SK-N-SH treated with all-trans-retinoic acid at 6 μM for 48 hours (cell line): ENCODE results near the gene HMGN4.

ENCODE experiments used
- ATAC-seq: fragments of 200-7000 bp; cut with Tn5 transposase; 3 replicates; pipeline ENCODE4 v1.9.1; 2020; ENCODE audit warnings: mild to moderate bottlenecking, moderate library complexity
- ARNTL ChIP-seq: fragments of 450-650 bp; formaldehyde crosslinking; IDR thresholded peaks from 2 replicates; pipeline ENCODE4 v1.5.0; 2020; ENCODE audit warnings: low read depth, mild to moderate bottlenecking, moderate library complexity, borderline replicate concordance
- BACH2 ChIP-seq: fragments of 250-450 bp; sonication (Bioruptor Pico); IDR thresholded peaks from 2 replicates; pipeline ENCODE4 v1.9.0; 2021; ENCODE audit warnings: mild to moderate bottlenecking, borderline replicate concordance
- CSDC2 ChIP-seq: fragments of 250-450 bp; sonication (Bioruptor Pico); IDR thresholded peaks from 2 replicates; pipeline ENCODE4 v1.5.0; 2020; ENCODE audit warnings: mild to moderate bottlenecking, moderate library complexity
- ESRRG ChIP-seq: fragments of 250-450 bp; sonication (Bioruptor Pico); IDR thresholded peaks from 2 replicates; pipeline ENCODE4 v1.6.1; 2021; ENCODE audit warnings: mild to moderate bottlenecking
- GLIS3 ChIP-seq: fragments of 250-450 bp; sonication (Bioruptor Pico); IDR thresholded peaks from 2 replicates; pipeline ENCODE4 v1.5.0; 2020; ENCODE audit warnings: mild to moderate bottlenecking, moderate library complexity
- OSR1 ChIP-seq: fragments of 250-450 bp; sonication (Bioruptor Pico); IDR thresholded peaks from 2 replicates; pipeline ENCODE4 v1.8.0; 2022; ENCODE audit warnings: moderate library complexity, mild to moderate bottlenecking, inconsistent platforms
- PPARA ChIP-seq: fragments of 250-450 bp; sonication (Bioruptor Pico); IDR thresholded peaks from 2 replicates; pipeline ENCODE4 v1.5.0; 2020; ENCODE audit warnings: mild to moderate bottlenecking, borderline replicate concordance
- RARB ChIP-seq: fragments of 250-450 bp; sonication (Bioruptor Pico); IDR thresholded peaks from 2 replicates; pipeline ENCODE4 v1.8.0; 2021; ENCODE audit warnings: mild to moderate bottlenecking, moderate library complexity
- TCF4 ChIP-seq: fragments of 250-450 bp; sonication (Bioruptor Pico); IDR thresholded peaks from 2 replicates; pipeline ENCODE4 v1.8.0; 2021; ENCODE audit warnings: mild to moderate bottlenecking, moderate library complexity, borderline replicate concordance
- TOX ChIP-seq: fragments of 250-450 bp; sonication (Bioruptor Pico); IDR thresholded peaks from 2 replicates; pipeline ENCODE4 v1.8.0; 2021; ENCODE audit warnings: mild to moderate bottlenecking, moderate library complexity, borderline replicate concordance
- ZC3H10 ChIP-seq: fragments of 250-450 bp; sonication (Bioruptor Pico); IDR thresholded peaks from 2 replicates; pipeline ENCODE4 v1.5.1; 2021; ENCODE audit warnings: mild to moderate bottlenecking, moderate library complexity
- ZFP3 ChIP-seq: fragments of 250-450 bp; sonication (Bioruptor Pico); IDR thresholded peaks from 2 replicates; pipeline ENCODE4 v1.5.0; 2020; ENCODE audit warnings: mild to moderate bottlenecking, moderate library complexity
- ZFP30 ChIP-seq: fragments of 450-650 bp; formaldehyde crosslinking; IDR thresholded peaks from 2 replicates; pipeline ENCODE4 v1.5.0; 2022; ENCODE audit warnings: mild to moderate bottlenecking, moderate library complexity
- ZNF70 ChIP-seq: fragments of 450-650 bp; formaldehyde crosslinking; IDR thresholded peaks from 2 replicates; pipeline ENCODE4 v1.5.0; 2020; ENCODE audit warnings: mild to moderate bottlenecking, moderate library complexity
- ZNF8 ChIP-seq: fragments of 450-650 bp; formaldehyde crosslinking; IDR thresholded peaks from 2 replicates; pipeline ENCODE4 v1.5.0; 2020; ENCODE audit warnings: mild to moderate bottlenecking, moderate library complexity
- TF ChIP-seq, protein P1 (sequence below): fragments of 250-450 bp; sonication (Bioruptor Pico); IDR thresholded peaks from 2 replicates; pipeline ENCODE4 v1.5.0; 2020; ENCODE audit warnings: mild to moderate bottlenecking, moderate library complexity
- TF ChIP-seq, protein P2 (sequence below): fragments of 250-450 bp; sonication (Bioruptor Pico); IDR thresholded peaks from 2 replicates; pipeline ENCODE4 v1.8.0; 2021; ENCODE audit warnings: low read depth, mild to moderate bottlenecking, moderate library complexity, borderline replicate concordance
- TF ChIP-seq, protein P3 (sequence below): fragments of 250-450 bp; sonication (Bioruptor Pico); IDR thresholded peaks from 2 replicates; pipeline ENCODE4 v1.5.1; 2020; ENCODE audit warnings: low read depth, mild to moderate bottlenecking, moderate library complexity
- TF ChIP-seq, protein P4 (sequence below): fragments of 250-450 bp; sonication (Bioruptor Pico); IDR thresholded peaks from 2 replicates; pipeline ENCODE4 v1.5.1; 2021; ENCODE audit warnings: mild to moderate bottlenecking, moderate library complexity

The HMGN4 gene

DNA sequence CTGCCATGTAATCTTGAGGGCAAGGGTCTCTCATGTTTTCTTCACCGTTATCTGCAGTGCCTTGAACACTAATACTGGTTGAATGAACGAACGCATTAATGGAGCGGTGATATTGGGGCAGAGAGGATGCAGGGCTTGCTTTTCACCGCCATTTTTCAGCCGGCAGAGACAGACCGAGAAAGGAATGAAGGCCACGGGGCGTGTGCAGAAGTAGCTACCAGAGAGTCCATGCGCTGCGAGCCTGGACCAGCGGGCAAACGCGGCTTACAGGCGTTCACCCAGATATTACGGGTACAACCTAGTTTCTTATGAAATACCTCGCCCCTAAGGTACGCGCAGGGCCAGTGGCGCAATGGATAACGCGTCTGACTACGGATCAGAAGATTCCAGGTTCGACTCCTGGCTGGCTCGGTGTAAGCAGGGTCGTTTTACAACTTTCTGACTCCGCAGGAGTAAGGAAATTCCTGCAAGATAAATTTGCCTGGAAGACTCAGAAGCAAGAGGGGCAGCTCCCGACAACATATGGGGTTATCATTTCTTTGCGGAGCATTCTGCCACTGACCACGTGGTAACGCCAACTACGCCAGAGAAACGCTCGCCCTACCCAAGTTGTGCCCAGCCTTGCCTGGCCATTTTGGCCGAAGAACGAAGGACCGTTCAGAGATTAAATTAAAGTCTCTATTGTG is 863 bp upstream of the HMGN4 start:
- TF ChIP-seq CSDC2 (CRISPR knock-in tag) (no peak), ZNF8 (CRISPR knock-in tag) (peak; percentile 74)
- ATAC-seq, result peak; percentile 76

DNA sequence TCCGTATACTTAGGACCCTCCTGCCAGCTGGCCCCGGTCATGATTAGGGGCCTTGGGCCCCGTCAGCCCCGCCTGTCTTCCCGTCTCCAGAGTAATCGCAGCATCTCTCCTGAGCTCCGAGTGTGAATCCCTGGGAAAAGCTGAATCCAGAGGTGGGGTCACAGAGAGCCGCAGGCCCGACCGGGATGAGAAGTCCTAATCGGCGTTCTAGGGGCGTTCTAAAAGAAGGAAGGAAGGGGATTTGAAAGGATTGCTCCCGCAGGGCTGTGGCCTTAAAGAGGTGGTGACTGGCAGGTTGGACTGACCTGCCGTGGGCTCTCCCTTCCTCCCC is 371 bp downstream of the HMGN4 start:
- TF ChIP-seq, protein P1, sequence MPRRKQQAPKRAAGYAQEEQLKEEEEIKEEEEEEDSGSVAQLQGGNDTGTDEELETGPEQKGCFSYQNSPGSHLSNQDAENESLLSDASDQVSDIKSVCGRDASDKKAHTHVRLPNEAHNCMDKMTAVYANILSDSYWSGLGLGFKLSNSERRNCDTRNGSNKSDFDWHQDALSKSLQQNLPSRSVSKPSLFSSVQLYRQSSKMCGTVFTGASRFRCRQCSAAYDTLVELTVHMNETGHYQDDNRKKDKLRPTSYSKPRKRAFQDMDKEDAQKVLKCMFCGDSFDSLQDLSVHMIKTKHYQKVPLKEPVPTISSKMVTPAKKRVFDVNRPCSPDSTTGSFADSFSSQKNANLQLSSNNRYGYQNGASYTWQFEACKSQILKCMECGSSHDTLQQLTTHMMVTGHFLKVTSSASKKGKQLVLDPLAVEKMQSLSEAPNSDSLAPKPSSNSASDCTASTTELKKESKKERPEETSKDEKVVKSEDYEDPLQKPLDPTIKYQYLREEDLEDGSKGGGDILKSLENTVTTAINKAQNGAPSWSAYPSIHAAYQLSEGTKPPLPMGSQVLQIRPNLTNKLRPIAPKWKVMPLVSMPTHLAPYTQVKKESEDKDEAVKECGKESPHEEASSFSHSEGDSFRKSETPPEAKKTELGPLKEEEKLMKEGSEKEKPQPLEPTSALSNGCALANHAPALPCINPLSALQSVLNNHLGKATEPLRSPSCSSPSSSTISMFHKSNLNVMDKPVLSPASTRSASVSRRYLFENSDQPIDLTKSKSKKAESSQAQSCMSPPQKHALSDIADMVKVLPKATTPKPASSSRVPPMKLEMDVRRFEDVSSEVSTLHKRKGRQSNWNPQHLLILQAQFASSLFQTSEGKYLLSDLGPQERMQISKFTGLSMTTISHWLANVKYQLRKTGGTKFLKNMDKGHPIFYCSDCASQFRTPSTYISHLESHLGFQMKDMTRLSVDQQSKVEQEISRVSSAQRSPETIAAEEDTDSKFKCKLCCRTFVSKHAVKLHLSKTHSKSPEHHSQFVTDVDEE (CRISPR knock-in tag), result no peak
- no peak for TF ChIP-seq PPARA
- TF ChIP-seq OSR1 (CRISPR knock-in tag), result no peak
- no peak for TF ChIP-seq ZC3H10 (CRISPR knock-in tag)
- peak; percentile 10 for ATAC-seq

DNA sequence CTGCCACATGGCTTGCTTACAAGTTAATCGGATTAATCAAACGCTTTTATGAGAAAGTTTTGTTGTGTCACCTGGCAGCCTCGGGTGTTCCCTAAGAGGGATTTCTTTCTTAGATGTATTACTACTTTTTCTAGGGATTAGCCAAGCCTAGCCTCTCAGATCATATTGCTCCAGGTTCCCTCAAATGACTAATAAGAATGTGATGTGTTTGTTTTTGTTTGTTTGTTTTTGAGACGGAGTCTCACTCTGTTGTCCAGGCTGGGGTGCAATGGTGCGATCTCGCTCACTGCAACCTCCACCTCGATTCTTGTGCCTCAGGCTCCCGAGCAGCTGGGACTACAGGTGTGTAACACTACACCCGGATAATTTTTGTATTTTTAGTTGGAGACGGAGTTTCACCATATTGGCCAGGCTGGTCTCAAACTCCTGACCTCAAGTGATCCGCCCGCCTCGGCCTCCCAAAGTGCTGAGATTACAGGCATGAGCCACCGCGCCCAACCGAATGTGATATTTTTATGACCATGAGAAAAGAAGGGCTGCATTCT is 977 bp downstream of the HMGN4 start:
- TF ChIP-seq RARB (CRISPR knock-in tag) (no peak), BACH2 (no peak), TCF4 (CRISPR knock-in tag) (no peak), ARNTL (no peak), CSDC2 (CRISPR knock-in tag) (no peak), TOX (CRISPR knock-in tag) (no peak), GLIS3 (CRISPR knock-in tag) (no peak), ZFP30 (CRISPR knock-in tag) (no peak), ZNF70 (CRISPR knock-in tag) (no peak), PPARA (no peak), ZC3H10 (CRISPR knock-in tag) (no peak), OSR1 (CRISPR knock-in tag) (no peak), ZFP3 (CRISPR knock-in tag) (no peak)
- TF ChIP-seq, protein P2, sequence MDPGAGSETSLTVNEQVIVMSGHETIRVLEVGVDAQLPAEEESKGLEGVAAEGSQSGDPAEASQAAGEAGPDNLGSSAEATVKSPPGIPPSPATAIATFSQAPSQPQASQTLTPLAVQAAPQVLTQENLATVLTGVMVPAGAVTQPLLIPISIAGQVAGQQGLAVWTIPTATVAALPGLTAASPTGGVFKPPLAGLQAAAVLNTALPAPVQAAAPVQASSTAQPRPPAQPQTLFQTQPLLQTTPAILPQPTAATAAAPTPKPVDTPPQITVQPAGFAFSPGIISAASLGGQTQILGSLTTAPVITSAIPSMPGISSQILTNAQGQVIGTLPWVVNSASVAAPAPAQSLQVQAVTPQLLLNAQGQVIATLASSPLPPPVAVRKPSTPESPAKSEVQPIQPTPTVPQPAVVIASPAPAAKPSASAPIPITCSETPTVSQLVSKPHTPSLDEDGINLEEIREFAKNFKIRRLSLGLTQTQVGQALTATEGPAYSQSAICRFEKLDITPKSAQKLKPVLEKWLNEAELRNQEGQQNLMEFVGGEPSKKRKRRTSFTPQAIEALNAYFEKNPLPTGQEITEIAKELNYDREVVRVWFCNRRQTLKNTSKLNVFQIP (CRISPR knock-in tag), result no peak
- TF ChIP-seq, protein P3, sequence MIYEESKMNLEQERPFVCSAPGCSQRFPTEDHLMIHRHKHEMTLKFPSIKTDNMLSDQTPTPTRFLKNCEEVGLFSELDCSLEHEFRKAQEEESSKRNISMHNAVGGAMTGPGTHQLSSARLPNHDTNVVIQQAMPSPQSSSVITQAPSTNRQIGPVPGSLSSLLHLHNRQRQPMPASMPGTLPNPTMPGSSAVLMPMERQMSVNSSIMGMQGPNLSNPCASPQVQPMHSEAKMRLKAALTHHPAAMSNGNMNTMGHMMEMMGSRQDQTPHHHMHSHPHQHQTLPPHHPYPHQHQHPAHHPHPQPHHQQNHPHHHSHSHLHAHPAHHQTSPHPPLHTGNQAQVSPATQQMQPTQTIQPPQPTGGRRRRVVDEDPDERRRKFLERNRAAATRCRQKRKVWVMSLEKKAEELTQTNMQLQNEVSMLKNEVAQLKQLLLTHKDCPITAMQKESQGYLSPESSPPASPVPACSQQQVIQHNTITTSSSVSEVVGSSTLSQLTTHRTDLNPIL, result no peak
- TF ChIP-seq, protein P4, sequence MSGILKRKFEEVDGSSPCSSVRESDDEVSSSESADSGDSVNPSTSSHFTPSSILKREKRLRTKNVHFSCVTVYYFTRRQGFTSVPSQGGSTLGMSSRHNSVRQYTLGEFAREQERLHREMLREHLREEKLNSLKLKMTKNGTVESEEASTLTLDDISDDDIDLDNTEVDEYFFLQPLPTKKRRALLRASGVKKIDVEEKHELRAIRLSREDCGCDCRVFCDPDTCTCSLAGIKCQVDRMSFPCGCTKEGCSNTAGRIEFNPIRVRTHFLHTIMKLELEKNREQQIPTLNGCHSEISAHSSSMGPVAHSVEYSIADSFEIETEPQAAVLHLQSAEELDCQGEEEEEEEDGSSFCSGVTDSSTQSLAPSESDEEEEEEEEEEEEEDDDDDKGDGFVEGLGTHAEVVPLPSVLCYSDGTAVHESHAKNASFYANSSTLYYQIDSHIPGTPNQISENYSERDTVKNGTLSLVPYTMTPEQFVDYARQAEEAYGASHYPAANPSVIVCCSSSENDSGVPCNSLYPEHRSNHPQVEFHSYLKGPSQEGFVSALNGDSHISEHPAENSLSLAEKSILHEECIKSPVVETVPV (CRISPR knock-in tag), result no peak
- no peak for ATAC-seq

DNA sequence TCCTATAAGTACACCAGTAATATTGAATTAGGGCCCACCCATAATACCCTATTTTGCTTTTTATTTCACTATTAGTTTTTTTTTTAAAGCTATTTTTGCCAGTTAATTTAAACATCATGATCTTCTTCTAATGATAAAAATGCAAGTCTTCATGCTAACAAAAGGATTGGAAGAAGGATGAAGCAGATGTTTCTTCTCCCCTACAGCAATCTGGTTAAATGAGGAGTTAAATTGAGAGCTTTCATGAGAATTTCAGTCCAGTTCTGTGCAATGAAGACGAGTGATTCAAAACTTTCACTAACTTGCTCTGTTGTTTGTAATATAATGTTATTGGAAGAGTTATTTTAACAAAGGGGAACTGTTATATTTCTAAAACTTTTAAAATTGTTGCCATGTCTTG is 3.4 kb downstream of the HMGN4 start:
- TF ChIP-seq TCF4 (CRISPR knock-in tag) (no peak), ESRRG (CRISPR knock-in tag) (no peak), ZNF70 (CRISPR knock-in tag) (no peak), RARB (CRISPR knock-in tag) (no peak), TOX (CRISPR knock-in tag) (no peak), OSR1 (CRISPR knock-in tag) (no peak), BACH2 (no peak), ARNTL (no peak), ZFP3 (CRISPR knock-in tag) (no peak)
- TF ChIP-seq, protein P3, result no peak
- TF ChIP-seq, protein P1 (CRISPR knock-in tag), result no peak
- TF ChIP-seq, protein P2 (CRISPR knock-in tag), result no peak
- ATAC-seq, result no peak
